Activated gamma-delta T cell treated with anti-CD3 and anti-CD28 coated beads, Interleukin-2, amount 50 U/mL, for 16 hours (primary cell): Measurements from ENCODE around the gene LPIN1.

ENCODE experiments used
- DNase-seq: peaks from one replicate; pipeline ENCODE4 v3.0.0-alpha.2; 2020; ENCODE audit warnings: low read depth

The LPIN1 gene

DNA sequence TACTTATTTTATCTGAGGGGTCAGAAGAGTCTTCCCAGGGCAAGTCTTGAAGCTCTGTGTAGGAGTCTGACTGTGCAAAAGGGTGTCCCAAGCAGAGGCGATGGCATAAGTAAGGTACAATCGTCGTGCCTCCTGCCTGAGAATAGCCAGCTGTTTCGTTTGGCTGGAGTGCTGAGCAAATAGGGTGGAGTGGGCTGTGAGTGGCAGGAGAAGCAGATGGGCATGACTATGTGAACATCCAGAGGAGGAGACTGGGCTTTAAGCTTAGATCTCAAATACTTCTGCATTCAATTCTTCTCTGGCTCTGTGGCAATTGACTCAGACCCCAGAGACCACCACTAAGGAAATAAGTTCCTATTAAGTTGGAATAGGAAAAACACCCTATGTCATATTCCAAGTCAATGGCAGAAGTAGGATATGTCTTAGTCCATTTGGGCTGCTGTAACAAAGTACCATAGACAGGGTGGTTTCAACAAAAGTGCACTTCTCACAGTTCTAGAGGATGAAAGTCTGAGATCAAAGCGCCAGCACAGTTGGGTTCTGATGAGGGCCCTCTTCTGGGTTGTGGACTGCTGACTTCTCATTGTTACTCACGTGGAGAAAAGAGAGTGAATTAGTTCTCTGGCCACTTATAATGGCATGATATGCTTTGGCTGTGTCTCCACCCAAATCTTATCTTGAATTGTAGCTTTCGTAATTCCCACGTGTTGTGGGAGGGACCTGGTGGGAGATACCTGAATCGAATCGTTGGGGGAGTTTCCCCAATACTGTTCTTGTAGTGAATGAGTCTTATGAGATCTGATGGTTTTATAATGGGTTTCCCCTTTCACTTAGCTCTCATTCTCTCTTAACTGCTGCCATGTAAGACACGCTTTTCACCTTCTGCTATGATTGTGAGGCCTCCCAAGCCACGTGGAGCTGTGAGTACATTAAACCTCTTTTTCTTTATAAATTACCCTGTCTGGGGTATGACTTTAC lies 120.2 kb downstream of the LPIN1 start:
- DNase-seq = no peak

- no peak for DNase-seq
Observed at GRCh38 chr2:11867926-11868325, 121.5 kb downstream of the LPIN1 start.

DNA sequence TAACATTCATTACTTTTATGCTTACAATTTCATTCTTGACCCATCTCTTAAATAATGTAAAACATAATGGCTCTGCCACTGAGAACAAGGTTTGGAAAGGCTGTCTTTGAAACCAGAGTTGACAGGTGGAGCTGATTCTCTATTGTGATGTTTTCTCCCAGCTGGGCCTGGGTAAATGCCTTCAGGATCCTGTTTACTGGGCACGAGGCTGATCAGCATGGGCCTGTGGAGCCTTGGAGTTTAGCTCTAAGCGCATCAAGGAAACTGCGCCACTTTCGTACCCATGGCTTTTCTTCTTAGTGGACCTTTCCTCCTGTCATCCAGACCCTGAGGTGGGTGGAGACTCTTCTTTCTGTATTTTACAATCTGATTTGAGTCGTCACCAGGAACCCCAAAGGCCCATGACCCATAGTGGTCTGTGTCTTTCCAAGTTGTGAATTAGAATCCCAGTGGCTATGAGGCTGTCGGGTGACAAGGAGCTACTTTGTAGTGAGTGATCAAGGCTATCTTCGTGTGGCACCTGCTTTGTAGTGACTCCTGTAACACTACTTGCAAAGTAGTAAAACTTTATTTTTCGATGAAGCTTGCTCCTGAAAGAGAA lies 123.1 kb downstream of the LPIN1 start:
- no peak for DNase-seq

DNA sequence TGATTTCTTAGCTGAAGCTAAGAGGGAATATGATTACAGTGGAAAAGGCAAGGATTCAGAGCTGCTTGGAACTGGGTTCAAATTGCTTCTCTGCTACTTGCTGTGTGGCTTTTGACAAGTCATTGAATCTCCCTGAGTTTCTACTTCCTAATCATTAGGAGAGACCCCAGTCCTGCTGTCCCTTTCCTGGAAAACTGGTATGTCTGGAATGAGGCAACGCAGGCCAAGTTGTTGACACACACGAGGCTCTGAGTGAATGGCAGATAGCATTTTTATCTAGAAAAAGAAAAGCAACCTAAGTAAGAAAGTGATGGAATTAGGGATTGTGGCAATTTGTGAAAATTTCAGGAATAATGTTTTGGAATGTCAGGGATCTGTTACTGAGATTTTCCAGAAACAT lies 123.6 kb downstream of the LPIN1 start:
- DNase-seq = no peak

DNA sequence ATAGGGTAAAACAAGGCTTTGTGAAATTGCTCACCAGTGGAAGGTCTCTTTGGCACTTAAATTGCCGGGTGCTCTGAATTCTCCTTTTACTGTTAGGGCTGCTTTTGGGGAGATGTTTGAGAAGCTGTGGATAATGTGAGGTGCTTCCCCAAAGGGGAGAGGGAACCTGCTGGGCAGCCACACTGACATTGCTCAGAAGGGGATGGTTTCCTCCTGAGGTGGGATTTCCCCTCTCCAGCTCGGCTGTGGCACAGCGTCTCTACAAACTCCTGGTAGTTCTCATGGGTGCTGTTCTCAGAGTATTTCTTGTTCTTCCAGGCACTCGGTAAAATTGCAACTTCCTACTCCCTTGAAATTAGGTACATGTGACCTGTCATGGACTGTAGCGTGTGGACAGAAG lies 124.2 kb downstream of the LPIN1 start:
- no peak for DNase-seq

DNA sequence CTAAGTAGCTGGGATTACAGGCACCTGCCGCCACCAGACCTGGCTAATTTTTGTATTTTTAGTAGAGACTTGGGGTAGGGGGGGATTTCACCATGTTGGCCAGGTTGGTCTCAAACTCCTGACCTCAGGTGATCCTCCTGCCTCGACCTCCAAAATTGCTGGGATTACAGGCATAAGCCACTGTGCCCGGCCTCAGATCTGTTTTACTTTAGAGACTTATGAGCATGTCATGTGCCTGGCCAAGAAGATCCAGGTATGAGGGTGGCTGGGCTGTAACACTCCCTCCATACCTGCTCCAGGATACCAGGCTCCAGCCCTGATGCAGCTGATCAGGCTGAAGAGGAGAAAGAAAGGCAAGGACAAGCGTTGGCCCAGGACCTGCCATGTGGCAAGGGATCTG lies 125.0 kb downstream of the LPIN1 start:
- DNase-seq = no peak

GRCh38 chr2:11872247-11872947 lies 126.0 kb downstream of the LPIN1 start:
- no peak for DNase-seq

- no peak for DNase-seq
Observed at GRCh38 chr2:11872948-11873269, 126.5 kb downstream of the LPIN1 start.

DNA sequence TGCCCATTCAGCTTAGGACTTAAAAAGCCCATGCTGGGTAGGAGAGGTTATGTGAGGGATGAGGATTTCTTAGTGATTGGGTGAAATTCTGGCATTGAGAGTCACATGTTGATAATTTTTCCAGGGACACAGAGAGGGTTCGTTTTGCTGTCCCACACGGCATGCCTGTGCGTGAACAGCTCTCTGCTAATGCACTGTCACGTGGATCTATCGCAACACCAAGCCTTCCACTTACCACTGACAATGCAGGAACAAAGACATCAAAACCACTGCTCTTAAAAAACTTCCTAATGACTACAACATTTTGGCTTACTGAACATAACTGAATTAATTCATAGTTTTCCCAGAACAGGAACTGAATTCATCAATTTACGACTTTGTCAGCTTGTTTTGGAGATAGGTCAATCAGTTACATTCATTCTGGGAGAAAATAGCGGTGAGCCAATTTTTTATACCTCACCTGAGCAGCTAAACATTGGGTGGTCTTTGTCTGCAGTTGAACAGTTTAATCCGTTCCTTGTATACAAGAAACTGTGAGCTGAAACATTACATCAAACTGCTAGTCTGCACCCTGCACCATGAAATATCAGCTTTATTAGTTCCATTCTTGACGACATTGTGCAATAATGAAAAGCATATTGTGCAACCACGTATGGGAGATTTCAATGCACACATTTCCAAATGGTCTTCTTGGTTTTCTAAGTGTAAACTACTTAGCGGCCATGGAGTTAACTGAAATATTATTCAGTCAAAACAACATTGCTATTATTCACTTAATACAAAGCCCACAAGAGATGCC lies 127.1 kb downstream of the LPIN1 start:
- DNase-seq = no peak

GRCh38 chr2:11874861-11875260 lies 128.4 kb downstream of the LPIN1 start:
- no peak for DNase-seq

GRCh38 chr2:11875481-11875880 lies 129.0 kb downstream of the LPIN1 start:
- no peak for DNase-seq

DNA sequence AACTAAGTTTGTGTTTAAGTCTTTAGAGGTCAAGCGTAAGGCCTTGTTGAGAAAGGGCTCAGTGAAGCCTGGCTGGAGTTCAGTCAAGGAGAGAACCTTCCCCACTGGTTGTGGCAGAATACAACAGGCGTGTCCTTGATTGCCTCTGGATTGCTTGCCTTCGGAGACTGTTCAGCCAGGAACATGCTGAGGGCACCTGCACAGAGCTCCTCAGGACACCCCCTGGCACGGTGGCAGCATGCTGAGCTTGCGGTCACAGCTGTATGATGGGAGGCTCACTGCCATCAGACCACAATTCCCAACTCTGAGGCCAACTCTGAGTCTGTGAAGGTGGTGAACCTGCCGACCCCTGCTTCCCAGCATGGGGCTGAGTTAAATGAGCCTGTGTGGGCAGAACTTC lies 130.0 kb downstream of the LPIN1 start:
- no peak for DNase-seq

- DNase-seq = no peak
Observed at GRCh38 chr2:11876889-11877288, 130.5 kb downstream of the LPIN1 start.
